HEK293 (cell line): ENCODE data around the gene UGCG.

ENCODE experiments used
- CTCF ChIA-PET: fragments of 350-600 bp; formaldehyde crosslinking; extraction: SDS; loops from one replicate; lab custom pipeline; 2021; ENCODE audit warnings: antibody characterized with exemption; lab: Yijun Ruan, JAX
- POLR2A ChIA-PET: fragments of 300-600 bp; formaldehyde crosslinking; extraction: SDS; loops from one replicate; lab custom pipeline; 2020; ENCODE audit warnings: antibody characterized with exemption, inconsistent platforms; lab: Yijun Ruan, JAX
- H3K27ac ChIP-seq: fragments of 200-500 bp; sonication (Bioruptor generic); 2 replicates; pipeline ENCODE4 v1.5.1; 2014; ENCODE audit warnings: low read depth, low read length, control low read depth, inconsistent platforms; ENCODE audit errors: extremely low read depth
- H3K36me3 ChIP-seq, 2 experiments: fragments of 200-500 bp in 1 of 2; sonication (Bioruptor generic) in 1 of 2; 1 replicate in 1 of 2; 2 replicates in 1 of 2; pipeline ENCODE4 v1.5.1; 2014 to 2017; ENCODE audit warnings: inconsistent platforms in 2 of 2, low read length in 2 of 2; ENCODE audit not compliant: control insufficient read depth in 2 of 2, insufficient read depth in 1 of 2
- H3K4me1 ChIP-seq: fragments of 200-500 bp; sonication (Bioruptor generic); 2 replicates; pipeline ENCODE4 v1.5.1; 2014; ENCODE audit warnings: mild to moderate bottlenecking, low read length, inconsistent platforms; ENCODE audit not compliant: control insufficient read depth, insufficient read depth
- H3K4me3 ChIP-seq: 2 replicates; pipeline ENCODE4 v1.5.1; 2011; ENCODE audit warnings: low read depth, mild to moderate bottlenecking, control low read depth, low read length, moderate library complexity
- H3K9me3 ChIP-seq: fragments of 200-500 bp; sonication (Bioruptor generic); 2 replicates; pipeline ENCODE4 v1.5.1; 2014; ENCODE audit warnings: low read depth, low read length, inconsistent platforms; ENCODE audit not compliant: control insufficient read depth, insufficient read depth
- ATF2 ChIP-seq: fragments of 450-650 bp; formaldehyde crosslinking; IDR thresholded peaks from 2 replicates; pipeline ENCODE4 v1.5.1; 2016; ENCODE audit warnings: missing biosample characterization, missing genetic modification characterization, low read depth
- GLI4 ChIP-seq: fragments of 450-650 bp; formaldehyde crosslinking; IDR thresholded peaks from 2 replicates; pipeline ENCODE4 v1.5.1; 2016; ENCODE audit warnings: missing biosample characterization, missing genetic modification characterization
- HOXC10 ChIP-seq: sonication (generic); formaldehyde crosslinking; IDR thresholded peaks from 2 replicates; pipeline ENCODE4 v1.8.1; 2023; ENCODE audit warnings: mild to moderate bottlenecking, missing genetic modification reagents
- KLF9 ChIP-seq: fragments of 450-650 bp; formaldehyde crosslinking; IDR thresholded peaks from 2 replicates; pipeline ENCODE4 v1.5.1; 2016; ENCODE audit warnings: missing biosample characterization, missing genetic modification characterization, low read depth
- MZF1 ChIP-seq: fragments of 450-650 bp; formaldehyde crosslinking; IDR thresholded peaks from 2 replicates; pipeline ENCODE4 v1.5.1; 2017; ENCODE audit warnings: missing biosample characterization, missing genetic modification characterization, borderline replicate concordance
- OSR2 ChIP-seq: fragments of 450-650 bp; formaldehyde crosslinking; IDR thresholded peaks from 2 replicates; pipeline ENCODE4 v1.5.1; 2016; ENCODE audit warnings: missing biosample characterization, missing genetic modification characterization
- TRIM28 ChIP-seq: IDR thresholded peaks from 2 replicates; pipeline ENCODE4 v1.6.1; 2011; ENCODE audit warnings: low read length, control low read depth, borderline replicate concordance
- WT1 ChIP-seq: fragments of 450-650 bp; formaldehyde crosslinking; IDR thresholded peaks from 2 replicates; pipeline ENCODE4 v1.5.1; 2016; ENCODE audit warnings: missing biosample characterization, missing genetic modification characterization
- ZBTB11 ChIP-seq: fragments of 450-650 bp; formaldehyde crosslinking; conservative IDR thresholded peaks from 2 replicates; pipeline ENCODE4 v1.5.1; 2016; ENCODE audit warnings: low read depth, missing biosample characterization, missing genetic modification characterization
- ZNF121 ChIP-seq: fragments of 450-650 bp; formaldehyde crosslinking; IDR thresholded peaks from 2 replicates; pipeline ENCODE4 v1.5.1; 2016; ENCODE audit warnings: missing biosample characterization, missing genetic modification characterization
- ZNF280D ChIP-seq: fragments of 450-650 bp; formaldehyde crosslinking; IDR thresholded peaks from 2 replicates; pipeline ENCODE4 v1.5.1; 2016; ENCODE audit warnings: missing biosample characterization, missing genetic modification characterization
- ZNF558 ChIP-seq: fragments of 450-650 bp; formaldehyde crosslinking; IDR thresholded peaks from 2 replicates; pipeline ENCODE4 v1.5.1; 2016; ENCODE audit warnings: missing biosample characterization, missing genetic modification characterization
- ZNF629 ChIP-seq: fragments of 450-650 bp; formaldehyde crosslinking; IDR thresholded peaks from 2 replicates; pipeline ENCODE4 v1.5.1; 2017; ENCODE audit warnings: missing biosample characterization, missing genetic modification characterization

Gene UGCG

GRCh38 chr9:111965566-111966019 is 69.0 kb downstream of the UGCG start:
- Histone ChIP-seq H3K27ac (no peak overlapping the region), H3K9me3 (no peaks in the 10 kb centered on the region), H3K4me3 (no peak overlapping the region), H3K4me1 (peaks cover 11% of the 10 kb centered on the region), H3K36me3 (no peaks in the 10 kb centered on the region)
- CTCF ChIA-PET: interaction anchor here (1.4 kb wide), 1 partner anchor 14 kb away, joined by 3 read pairs; no protein-coding TSS in a partner anchor
- no peak for TF ChIP-seq ZNF280D (tag by site-specific recombination)
- TF ChIP-seq ZNF629 (tag by site-specific recombination): 0 out of 2 replicates have a peak, but pooled peaks have one; percentile 34
- POLR2A ChIA-PET: interaction anchor here (1.1 to 1.6 kb wide), 3 partner anchors 40 to 76 kb away, joined by 4 to 5 read pairs (median 4); partner anchors contain the start of gene UGCG

- Histone ChIP-seq H3K4me1 (peaks cover 5% of the 10 kb centered on the region), H3K4me3 (no peak overlapping the region), H3K36me3 (no peaks in the 10 kb centered on the region), H3K27ac (no peak overlapping the region), H3K9me3 (no peaks in the 10 kb centered on the region)
- ChIA-PET CTCF (interaction anchor here (0.6 to 1.4 kb wide), 3 partner anchors 13 to 108 kb away, joined by 3 read pairs; no protein-coding TSS in a partner anchor), POLR2A (interaction anchor here (1.1 to 1.6 kb wide), 3 partner anchors 41 to 76 kb away, joined by 4 to 5 read pairs (median 4); partner anchors contain the start of gene UGCG)
- TF ChIP-seq HOXC10 (CRISPR knock-in tag): no peak
- peak; percentile 91 for TF ChIP-seq ZNF121 (tag by site-specific recombination)
Measured at GRCh38 chr9:111966124-111966723, 69.6 kb downstream of the UGCG start.

GRCh38 chr9:111966861-111967291 is 70.3 kb downstream of the UGCG start:
- CTCF ChIA-PET: interaction anchor here (1.2 to 1.4 kb wide), 2 partner anchors 13 to 107 kb away, joined by 3 read pairs; no protein-coding TSS in a partner anchor
- no peaks in the 10 kb centered on the region for H3K36me3 ChIP-seq
- no peak overlapping the region for H3K27ac ChIP-seq
- POLR2A ChIA-PET: interaction anchor here (0.7 to 1.6 kb wide), 3 partner anchors 70 to 79 kb away, joined by 3 to 4 read pairs (median 4); partner anchors contain the start of gene UGCG
- 0 out of 2 replicates have a peak, but pooled peaks cover 2% of the 10 kb centered on the region for H3K4me1 ChIP-seq
- TF ChIP-seq KLF9 (tag by site-specific recombination) (no peak), OSR2 (tag by site-specific recombination) (no peak), ZBTB11 (tag by site-specific recombination) (no peak), ATF2 (tag by site-specific recombination) (no peak), WT1 (tag by site-specific recombination) (no peak), MZF1 (tag by site-specific recombination) (peak; percentile 68; the same call in 1 of the 2 replicates), ZNF558 (no peak), TRIM28 (no peak), GLI4 (tag by site-specific recombination) (no peak)
- TF ChIP-seq, all 188 proteins: peak for 1
- Histone ChIP-seq H3K4me3 (no peak overlapping the region), H3K9me3 (no peaks in the 10 kb centered on the region)
